Upper lobe of right lung (tissue), 1 donor: ENCODE measurements around the gene CCL25. TPM values are rescaled to one million over a fixed set of nuclear protein-coding genes. Genes with fewer than 3 reads are reported as not detected.
"Not testable (repeated sequence)": the region's sequence is repeated elsewhere in the genome, so short reads cannot be mapped to it uniquely, and the experiment has no call there.

ENCODE experiments used
- ATAC-seq: fragments of 200-7000 bp; cut with Tn5 transposase; one replicate; pipeline ENCODE4 v1.9.1; 2020; ENCODE audit warnings: mild to moderate bottlenecking, moderate library complexity
- DNase-seq: peaks from one replicate; pipeline ENCODE4 v3.0.0-alpha.2; 2020
- H3K27ac ChIP-seq: fragments of 200-600 bp; one replicate; pipeline ENCODE4 v1.8.0; 2022
- H3K27me3 ChIP-seq: fragments of 200-600 bp; one replicate; pipeline ENCODE4 v1.8.0; 2022; ENCODE audit warnings: mild to moderate bottlenecking
- H3K36me3 ChIP-seq: fragments of 200-600 bp; one replicate; pipeline ENCODE4 v1.8.0; 2022
- H3K4me1 ChIP-seq: fragments of 200-600 bp; one replicate; pipeline ENCODE4 v1.8.0; 2022
- H3K4me3 ChIP-seq: fragments of 200-600 bp; one replicate; pipeline ENCODE4 v1.8.0; 2022; ENCODE audit warnings: mild to moderate bottlenecking
- H3K9me3 ChIP-seq: fragments of 200-600 bp; one replicate; pipeline ENCODE4 v1.8.0; 2022
- intact Hi-C: fragments of 100-400 bp; cut with DNase I; formaldehyde crosslinking; loops from one replicate; pipeline ENCODE4 v1.11.0; 2022
- total RNA-seq: library from RNA; stranded (reverse); fragmentation: NEBNext Ultra II Directional; extraction: Animal tissue kit (Norgen Biotek cat#: 25700); gene quantifications from one replicate; pipeline ENCODE4 v1.2.1, GENCODE V29; 2021
- TF ChIP-seq, protein P1 (sequence below): fragments of 200-600 bp; IDR thresholded peaks from one replicate; pipeline ENCODE4 v1.8.0; 2022; ENCODE audit warnings: antibody characterized with exemption
- donor health status: DM: no; HTN: yes; CAD: no; lungs with severe emphysema.

Gene CCL25
- total RNA-seq, 1 donor from 2014 or later = not detected

DNA sequence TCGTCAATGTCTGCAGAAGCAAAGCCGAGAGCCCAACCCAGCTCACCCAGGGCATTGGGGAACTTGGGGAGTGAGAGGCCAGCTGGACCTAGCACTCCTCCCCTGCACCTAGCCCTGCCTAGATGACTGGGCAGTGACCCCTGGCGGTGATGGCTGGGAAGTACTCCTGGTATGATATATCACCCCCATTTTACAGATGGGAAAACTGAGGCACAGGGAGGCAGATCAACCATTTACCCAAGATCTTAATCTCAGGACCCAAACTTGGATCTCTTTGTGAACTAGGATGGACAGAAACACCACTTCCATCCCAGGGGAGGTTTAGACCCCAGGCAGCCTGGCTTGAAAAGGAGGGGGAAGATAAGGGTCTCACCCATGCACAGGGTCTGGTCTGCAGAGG is 43.5 kb downstream of the CCL25 start:
- no peak overlapping the region for H3K4me3 ChIP-seq
- intact Hi-C loops = no loop called here
- H3K27me3 ChIP-seq = no peaks in the 10 kb centered on the region
- peaks cover 22% of the 10 kb centered on the region for H3K9me3 ChIP-seq
- ATAC-seq (no peak), DNase-seq (no peak)
- H3K36me3 ChIP-seq = no peaks in the 10 kb centered on the region
- H3K4me1 ChIP-seq = no peaks in the 10 kb centered on the region
- TF ChIP-seq, protein P1, sequence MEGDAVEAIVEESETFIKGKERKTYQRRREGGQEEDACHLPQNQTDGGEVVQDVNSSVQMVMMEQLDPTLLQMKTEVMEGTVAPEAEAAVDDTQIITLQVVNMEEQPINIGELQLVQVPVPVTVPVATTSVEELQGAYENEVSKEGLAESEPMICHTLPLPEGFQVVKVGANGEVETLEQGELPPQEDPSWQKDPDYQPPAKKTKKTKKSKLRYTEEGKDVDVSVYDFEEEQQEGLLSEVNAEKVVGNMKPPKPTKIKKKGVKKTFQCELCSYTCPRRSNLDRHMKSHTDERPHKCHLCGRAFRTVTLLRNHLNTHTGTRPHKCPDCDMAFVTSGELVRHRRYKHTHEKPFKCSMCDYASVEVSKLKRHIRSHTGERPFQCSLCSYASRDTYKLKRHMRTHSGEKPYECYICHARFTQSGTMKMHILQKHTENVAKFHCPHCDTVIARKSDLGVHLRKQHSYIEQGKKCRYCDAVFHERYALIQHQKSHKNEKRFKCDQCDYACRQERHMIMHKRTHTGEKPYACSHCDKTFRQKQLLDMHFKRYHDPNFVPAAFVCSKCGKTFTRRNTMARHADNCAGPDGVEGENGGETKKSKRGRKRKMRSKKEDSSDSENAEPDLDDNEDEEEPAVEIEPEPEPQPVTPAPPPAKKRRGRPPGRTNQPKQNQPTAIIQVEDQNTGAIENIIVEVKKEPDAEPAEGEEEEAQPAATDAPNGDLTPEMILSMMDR = no peak
- H3K27ac ChIP-seq = no peak overlapping the region

GRCh38 chr19:8097198-8097597 is 44.6 kb downstream of the CCL25 start:
- DNase-seq (no peak), ATAC-seq (no peak)
- Histone ChIP-seq H3K36me3 (no peaks in the 10 kb centered on the region), H3K4me3 (no peak overlapping the region), H3K27ac (no peak overlapping the region), H3K4me1 (no peaks in the 10 kb centered on the region), H3K27me3 (no peaks in the 10 kb centered on the region), H3K9me3 (peaks cover 22% of the 10 kb centered on the region)
- TF ChIP-seq, protein P1 = no peak
- intact Hi-C loops = no loop called here

GRCh38 chr19:8097681-8098567 is 45.4 kb downstream of the CCL25 start:
- Histone ChIP-seq H3K4me3 (no peak overlapping the region), H3K36me3 (no peaks in the 10 kb centered on the region), H3K27me3 (no peaks in the 10 kb centered on the region), H3K9me3 (peaks cover 22% of the 10 kb centered on the region), H3K27ac (no peak overlapping the region), H3K4me1 (no peaks in the 10 kb centered on the region)
- DNase-seq (no peak), ATAC-seq (peak; percentile 36)
- TF ChIP-seq, protein P1 = no peak
- intact Hi-C loops = no loop called here

- ATAC-seq = no peak
- TF ChIP-seq, protein P1 = no peak
- H3K9me3 ChIP-seq = peaks cover under 1% of the 10 kb centered on the region
- no peaks in the 10 kb centered on the region for H3K27me3 ChIP-seq
- DNase-seq = no peak
- no peak overlapping the region for H3K27ac ChIP-seq
- H3K36me3 ChIP-seq = no peaks in the 10 kb centered on the region
- H3K4me1 ChIP-seq = no peaks in the 10 kb centered on the region
- H3K4me3 ChIP-seq = no peak overlapping the region
- intact Hi-C loops = no loop called here
Observed at GRCh38 chr19:8101311-8101710, 48.8 kb downstream of the CCL25 start.

- H3K27ac ChIP-seq, H3K36me3 ChIP-seq, DNase-seq, ATAC-seq, H3K9me3 ChIP-seq, intact Hi-C loops, H3K27me3 ChIP-seq, H3K4me3 ChIP-seq, H3K4me1 ChIP-seq: not testable (repeated sequence)
Observed at GRCh38 chr19:8101910-8102309, 49.4 kb downstream of the CCL25 start.

DNA sequence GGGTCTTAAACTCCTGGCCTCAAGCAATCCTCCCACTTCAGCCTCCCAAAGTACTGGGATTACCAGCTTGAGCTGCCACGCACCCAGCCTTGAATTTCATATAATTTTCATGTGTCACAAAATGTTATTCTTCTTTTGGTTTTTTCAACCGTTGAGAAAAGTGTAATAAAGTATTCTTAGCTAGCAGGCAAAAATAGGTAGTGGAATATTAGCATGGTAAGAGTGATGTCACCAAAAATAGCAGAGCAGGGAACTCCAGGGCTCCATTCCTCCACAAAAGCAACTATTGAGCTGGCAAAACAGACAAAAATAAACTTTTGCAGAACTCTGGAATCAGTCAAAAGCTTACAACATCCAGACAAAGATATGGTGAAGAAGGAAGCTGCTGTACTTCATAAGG is 52.9 kb downstream of the CCL25 start:
- TF ChIP-seq, protein P1 = no peak
- Histone ChIP-seq H3K27me3 (no peaks in the 10 kb centered on the region), H3K27ac (no peak overlapping the region), H3K36me3 (no peaks in the 10 kb centered on the region), H3K4me3 (no peak overlapping the region), H3K9me3 (no peaks in the 10 kb centered on the region), H3K4me1 (no peaks in the 10 kb centered on the region)
- DNase-seq (no peak), ATAC-seq (no peak)
- intact Hi-C loops = no loop called here
